GM21786 (cell line): ENCODE measurements around the gene DDX25.
"Not testable (repeated sequence)": the region's sequence is repeated elsewhere in the genome, so short reads cannot be mapped to it uniquely, and the experiment has no call there.

ENCODE experiments used
- ATAC-seq: cut with Tn5 transposase; IDR thresholded peaks from one replicate; pipeline ENCODE4 v1.9.1; 2021; ENCODE audit not compliant: unreplicated experiment

DDX25 gene

GRCh38 chr11:125903711-125904659 lies at the start of gene DDX25:
Gene DDX25 (plus strand): TSS chr11:125904508. CDS start chr11:125904518, 10 bp downstream.
- ATAC-seq = no peak

DNA sequence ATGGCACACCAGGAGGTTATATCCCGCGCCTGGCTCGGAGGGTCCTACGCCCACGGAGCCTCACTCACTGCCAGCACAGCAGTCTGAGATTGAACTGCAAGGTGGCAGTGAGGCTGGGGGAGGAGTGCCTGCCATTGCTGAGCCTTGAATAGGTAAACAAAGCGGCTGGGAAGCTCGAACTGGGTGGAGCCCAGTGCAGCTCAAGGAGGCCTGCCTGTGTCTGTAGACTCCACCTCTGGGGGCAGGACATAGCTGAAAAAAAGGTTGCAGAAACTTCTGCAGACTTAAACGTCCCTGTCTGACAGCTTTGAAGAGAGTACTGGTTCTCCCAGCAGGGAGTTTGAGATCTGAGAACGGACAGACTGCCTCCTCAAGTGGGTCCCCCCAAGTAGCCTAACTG lies 46.6 kb upstream of the DDX25 start:
- not testable (repeated sequence) for ATAC-seq

DNA sequence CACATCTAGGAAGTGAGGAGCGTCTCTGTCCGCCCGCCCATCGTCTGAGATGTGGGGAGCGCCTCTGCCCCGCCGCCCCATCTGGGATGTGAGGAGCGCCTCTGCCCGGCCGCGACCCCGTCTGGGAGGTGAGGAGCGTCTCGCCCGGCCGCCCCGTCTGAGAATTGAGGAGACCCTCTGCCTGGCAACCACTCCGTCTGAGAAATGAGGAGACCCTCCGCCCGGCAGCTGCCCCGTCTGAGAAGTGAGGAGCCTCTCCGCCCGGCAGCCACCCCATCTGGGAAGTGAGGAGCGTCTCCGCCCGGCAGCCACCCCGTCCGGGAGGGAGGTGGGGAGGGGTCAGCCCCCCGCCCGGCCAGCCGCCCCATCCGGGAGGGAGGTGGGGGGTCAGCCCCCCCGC lies 41.5 kb upstream of the DDX25 start:
- not testable (repeated sequence) for ATAC-seq

DNA sequence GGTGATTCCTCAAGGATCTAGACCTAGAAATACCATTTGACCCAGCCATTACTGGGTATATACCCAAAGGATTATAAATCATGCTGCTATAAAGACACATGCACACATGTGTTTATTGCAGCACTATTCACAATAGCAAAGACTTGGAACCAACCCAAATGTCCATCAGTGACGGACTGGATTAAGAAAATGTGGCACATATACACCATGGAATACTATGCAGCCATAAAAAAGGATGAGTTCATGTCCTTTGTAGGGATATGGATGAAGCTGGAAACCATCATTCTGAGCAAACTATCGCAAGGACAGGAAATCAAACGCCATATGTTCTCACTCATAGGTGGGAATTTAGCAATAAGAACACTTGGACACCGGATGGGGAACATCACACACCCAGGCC lies 39.0 kb upstream of the DDX25 start:
- ATAC-seq = not testable (repeated sequence)

DNA sequence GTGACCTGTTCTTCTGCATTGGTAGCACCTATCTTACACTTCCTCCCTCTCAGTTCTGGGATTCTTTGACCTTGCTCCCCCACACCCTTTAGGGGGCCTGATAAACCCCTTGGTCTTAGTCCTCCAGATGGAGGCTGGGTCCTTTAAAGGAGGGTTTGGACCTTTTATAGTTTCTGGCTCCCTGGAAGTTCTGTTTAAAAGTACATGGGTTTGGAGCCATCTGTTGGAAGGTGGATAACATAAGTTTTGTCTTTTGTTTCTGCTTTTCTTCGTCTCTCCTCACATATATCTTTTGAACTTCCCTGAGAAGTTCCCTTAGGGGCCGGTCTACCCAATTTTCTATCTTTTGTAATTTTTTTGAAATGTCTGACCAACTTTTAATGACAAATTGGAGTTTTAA lies 34.8 kb upstream of the DDX25 start:
- ATAC-seq = no peak

- no peak for ATAC-seq
Measured at GRCh38 chr11:125871391-125872137, 32.7 kb upstream of the DDX25 start.

DNA sequence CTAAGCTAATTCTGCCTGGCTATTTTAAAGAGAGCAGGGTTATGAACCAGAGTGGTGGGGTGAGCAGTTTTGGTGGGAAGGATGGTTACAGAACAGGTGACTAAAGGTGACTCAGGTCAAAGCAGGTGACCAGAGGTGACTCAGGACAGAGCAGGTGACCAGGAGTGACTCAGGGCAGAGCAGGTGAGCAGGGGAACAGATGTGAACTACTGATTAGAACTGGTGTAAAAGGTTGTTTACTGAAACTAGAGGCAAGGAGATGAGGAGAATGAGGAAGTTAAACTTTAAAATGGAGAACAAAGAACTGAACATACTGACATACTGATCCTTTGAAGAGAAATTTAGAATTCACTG lies 32.2 kb upstream of the DDX25 start:
- no peak for ATAC-seq

GRCh38 chr11:125873881-125874555 lies 30.3 kb upstream of the DDX25 start:
- no peak for ATAC-seq

GRCh38 chr11:125874556-125875124 lies 29.7 kb upstream of the DDX25 start:
- peak; percentile 84 for ATAC-seq

DNA sequence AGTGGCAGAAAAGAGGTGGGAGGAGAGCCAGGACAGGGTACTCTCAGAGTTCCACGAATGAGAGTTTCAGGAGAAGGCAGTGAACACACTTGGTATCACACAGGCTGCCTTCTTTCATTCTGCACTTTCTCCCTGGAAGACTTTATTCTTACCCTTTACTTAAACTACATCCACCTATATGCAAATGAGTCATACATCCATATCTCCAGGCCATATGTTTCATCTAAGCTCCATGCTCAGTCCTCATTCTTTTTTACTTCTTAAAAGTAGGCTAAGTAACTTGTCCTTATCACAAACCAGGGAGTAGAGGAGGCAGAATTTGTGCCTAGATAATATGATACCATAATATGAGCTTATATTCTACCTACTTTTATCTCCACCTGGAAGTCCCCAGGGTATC lies 23.0 kb upstream of the DDX25 start:
- no peak for ATAC-seq

DNA sequence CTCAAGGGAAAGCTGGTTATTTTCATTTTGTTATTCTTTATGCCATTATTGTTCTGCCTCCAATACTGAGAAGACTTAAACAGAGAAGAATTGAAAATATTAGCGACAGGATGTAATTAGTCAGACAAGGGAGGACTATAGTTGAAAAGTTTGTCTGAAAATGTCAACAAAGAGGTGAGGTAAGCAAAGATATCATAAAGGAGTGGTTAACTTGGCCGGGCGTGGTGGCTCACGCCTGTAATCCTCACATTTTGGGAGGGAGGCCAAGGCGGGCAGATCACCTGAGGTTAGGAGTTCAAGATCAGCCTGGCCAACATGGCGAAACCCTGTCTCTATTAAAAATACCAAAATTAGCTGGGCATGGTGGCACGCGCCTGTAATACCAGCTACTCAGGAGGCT lies 20.9 kb upstream of the DDX25 start:
- ATAC-seq = no peak

DNA sequence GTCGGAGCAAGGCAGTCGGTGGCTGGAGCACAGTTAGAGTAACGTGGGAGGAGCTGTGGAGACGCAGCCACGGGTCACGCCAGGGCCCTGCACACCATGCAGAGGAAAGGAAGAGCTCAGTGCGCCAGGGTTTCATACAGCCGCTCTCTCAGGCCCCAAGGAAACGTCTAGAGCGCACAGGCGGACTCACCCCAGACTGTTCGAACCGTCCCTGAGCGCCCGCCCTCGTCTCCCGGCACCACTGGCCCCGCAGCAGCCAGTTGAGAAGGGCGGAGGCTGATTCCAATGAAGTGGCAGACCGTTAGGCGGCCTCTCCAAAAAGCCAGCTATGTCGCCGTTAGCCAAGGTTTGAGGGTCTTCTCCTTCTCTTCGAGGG lies 17.3 kb upstream of the DDX25 start:
- peak; percentile 24 for ATAC-seq

- ATAC-seq = peak; percentile 85
Measured at GRCh38 chr11:125887373-125888324, 16.7 kb upstream of the DDX25 start, which contains the start of gene HYLS1. Gene HYLS1 (plus strand): TSS chr11:125887668. CDS start chr11:125899369, 11,701 bp downstream.

DNA sequence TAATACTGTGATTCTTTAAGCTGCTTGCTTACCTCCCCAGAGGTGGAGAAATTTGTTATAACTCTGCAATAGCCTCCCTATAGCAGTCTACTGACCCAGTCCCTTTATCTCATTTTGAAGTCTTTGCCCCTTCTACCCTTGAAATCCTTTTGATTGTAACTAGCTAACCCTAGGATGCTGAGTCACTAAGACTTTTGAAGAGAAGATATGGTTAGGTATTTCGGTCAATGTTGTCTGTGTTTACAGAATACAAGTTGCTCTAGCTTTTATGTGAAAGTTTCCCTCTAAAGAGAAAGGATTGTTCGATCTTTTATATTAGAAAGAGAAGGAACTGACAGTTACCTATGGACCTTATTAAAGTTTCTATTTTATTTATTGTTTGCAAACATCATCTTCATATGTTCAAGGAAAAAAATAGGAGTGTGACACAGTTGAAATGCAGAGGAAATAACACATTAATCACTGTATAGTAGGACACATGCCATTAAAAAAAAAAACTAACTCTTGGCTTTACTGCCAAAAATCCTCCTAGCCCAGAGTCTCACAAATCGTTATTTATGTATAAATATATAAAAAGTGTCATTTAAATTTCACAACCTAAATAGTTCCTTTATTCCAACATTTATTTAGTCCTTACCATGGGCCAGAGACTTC lies 13.7 kb upstream of the DDX25 start:
- ATAC-seq = no peak

GRCh38 chr11:125892071-125892470 lies 12.2 kb upstream of the DDX25 start:
- ATAC-seq = no peak

- no peak for ATAC-seq
Measured at GRCh38 chr11:125892994-125893393, 11.3 kb upstream of the DDX25 start.

DNA sequence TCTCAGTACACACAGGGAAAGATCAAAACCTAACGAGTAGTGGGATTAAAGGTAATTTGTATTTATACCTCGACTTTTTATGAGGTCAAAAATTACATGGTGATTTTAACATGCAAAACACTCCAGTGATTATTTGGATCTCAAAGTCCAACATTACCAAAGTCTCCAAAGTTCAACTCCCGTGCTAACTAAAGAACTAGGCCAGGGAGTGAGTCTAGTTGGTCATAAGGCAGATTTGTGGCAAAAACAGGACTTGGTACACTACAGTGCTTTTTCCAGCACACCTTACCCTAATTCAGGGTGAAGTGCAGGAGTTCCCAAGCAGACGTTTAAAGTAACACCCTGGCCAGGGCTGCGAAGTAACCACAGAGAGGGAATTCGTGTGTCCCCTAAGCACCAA lies 2.4 kb upstream of the DDX25 start:
- no peak for ATAC-seq

DNA sequence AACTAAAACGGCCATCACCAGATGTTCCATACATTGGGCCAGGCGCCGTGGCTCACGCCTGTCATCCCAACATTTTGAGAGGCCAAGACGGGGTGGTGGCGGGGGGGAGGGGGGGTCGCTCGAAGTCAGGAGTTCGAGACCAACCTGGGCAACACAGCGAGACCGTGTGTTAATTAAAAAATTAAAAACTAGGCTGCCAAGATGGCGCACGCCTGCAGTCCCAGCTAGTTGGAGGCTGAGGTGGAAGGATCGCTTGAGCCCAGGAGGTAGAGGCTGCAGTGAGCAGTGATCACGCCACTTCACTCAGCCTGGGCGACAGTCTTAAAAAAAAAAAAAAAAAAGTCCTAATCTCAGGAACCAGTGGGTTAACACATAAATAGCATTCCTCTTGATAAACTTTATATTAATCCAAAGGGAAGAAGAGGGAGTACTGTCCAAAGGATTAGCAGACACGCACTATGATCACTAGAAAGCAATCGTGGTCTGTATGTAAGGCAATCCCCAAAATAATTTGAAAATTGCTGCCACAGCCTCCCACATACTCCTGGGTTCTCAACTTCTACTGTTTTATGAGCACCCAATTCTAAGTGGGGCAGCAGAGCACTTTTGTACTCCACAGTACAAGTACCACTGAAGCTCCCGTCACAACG lies 1.9 kb upstream of the DDX25 start:
- ATAC-seq = no peak
